ENCODE results near the gene OSTC.
"Not testable (repeated sequence)": the region's sequence is repeated elsewhere in the genome, so short reads cannot be mapped to it uniquely, and the experiment has no call there.

OSTC gene

GRCh38 chr4:108703966-108704365 lies 53.6 kb downstream of the OSTC start:
- no peak for TF ChIP-seq CTCF (IDR thresholded peaks at IDR 0.05; ENCODE audit: low read depth, low read length)
- in situ Hi-C loops (cut with HindIII; ENCODE audit: low sequenced_read_pairs): no loop called here
- no peak for DNase-seq (ENCODE audit: low read depth, low spot score)
- H3K4me3 ChIP-seq (ENCODE audit: low read depth, low read length): no peak overlapping the region

- in situ Hi-C loops (cut with HindIII; ENCODE audit: low sequenced_read_pairs): no loop called here
- DNase-seq (ENCODE audit: low read depth, low spot score): no peak
- no peak overlapping the region for H3K4me3 ChIP-seq (ENCODE audit: low read depth, low read length)
- no peak for TF ChIP-seq CTCF (IDR thresholded peaks at IDR 0.05; ENCODE audit: low read depth, low read length)
Observed at GRCh38 chr4:108706289-108706688, 55.9 kb downstream of the OSTC start.

GRCh38 chr4:108709234-108709633 lies 58.8 kb downstream of the OSTC start:
- no peak for DNase-seq (ENCODE audit: low read depth, low spot score)
- in situ Hi-C loops (cut with HindIII; ENCODE audit: low sequenced_read_pairs): no loop called here
- H3K4me3 ChIP-seq (ENCODE audit: low read depth, low read length): no peak overlapping the region
- TF ChIP-seq CTCF (IDR thresholded peaks at IDR 0.05; ENCODE audit: low read depth, low read length): no peak

- TF ChIP-seq CTCF (IDR thresholded peaks at IDR 0.05; ENCODE audit: low read depth, low read length): no peak
- DNase-seq (ENCODE audit: low read depth, low spot score): no peak
- no peak overlapping the region for H3K4me3 ChIP-seq (ENCODE audit: low read depth, low read length)
- in situ Hi-C loops (cut with HindIII; ENCODE audit: low sequenced_read_pairs): no loop called here
Observed at GRCh38 chr4:108709722-108710121, 59.3 kb downstream of the OSTC start.

- H3K4me3 ChIP-seq (ENCODE audit: low read depth, low read length); DNase-seq (ENCODE audit: low read depth, low spot score); in situ Hi-C loops (cut with HindIII; ENCODE audit: low sequenced_read_pairs): not testable (repeated sequence)
Observed at GRCh38 chr4:108710578-108710977, 60.2 kb downstream of the OSTC start.

GRCh38 chr4:108714880-108715279 lies 64.5 kb downstream of the OSTC start:
- no peak overlapping the region for H3K4me3 ChIP-seq (ENCODE audit: low read depth, low read length)
- in situ Hi-C loops (cut with HindIII; ENCODE audit: low sequenced_read_pairs): no loop called here
- no peak for DNase-seq (ENCODE audit: low read depth, low spot score)
- no peak for TF ChIP-seq CTCF (IDR thresholded peaks at IDR 0.05; ENCODE audit: low read depth, low read length)

GRCh38 chr4:108716340-108716739 lies 65.9 kb downstream of the OSTC start:
- no peak for DNase-seq (ENCODE audit: low read depth, low spot score)
- H3K4me3 ChIP-seq (ENCODE audit: low read depth, low read length): no peak overlapping the region
- in situ Hi-C loops (cut with HindIII; ENCODE audit: low sequenced_read_pairs): no loop called here
- no peak for TF ChIP-seq CTCF (IDR thresholded peaks at IDR 0.05; ENCODE audit: low read depth, low read length)
